Loucy (cell line): ENCODE results near the gene BBS5.

Experiments
- CTCF ChIP-seq: fragments of 200-600 bp; sonication (generic); conservative IDR thresholded peaks from 2 replicates; pipeline ENCODE4 v1.5.1; 2014; ENCODE audit warnings: mild to moderate bottlenecking, antibody characterized with exemption, low read length
- EZH2phosphoT487 ChIP-seq: fragments of 200-600 bp; IDR thresholded peaks from 2 replicates; pipeline ENCODE4 v1.6.1; 2018; ENCODE audit warnings: antibody characterized with exemption, mild to moderate bottlenecking, moderate library complexity, borderline replicate concordance

- TF ChIP-seq CTCF: no peak
- no peak for TF ChIP-seq EZH2phosphoT487
These were observed 28.4 kb downstream of the BBS5 start for GRCh38 chr2:169507698-169508097.
